H1 (cell line): ENCODE results near the gene C15orf62. TPM values are rescaled to one million over a fixed set of nuclear protein-coding genes. Genes with fewer than 3 reads are reported as not detected.

Source experiments
- CTCF ChIA-PET: fragments of 300-600 bp; sonication (Branson Sonifier 250); formaldehyde crosslinking; loops from one replicate; lab custom pipeline; 2021; ENCODE audit not compliant: partially characterized antibody; lab: Charles Lee
- POLR2A ChIA-PET: fragments of 300-600 bp; sonication (Branson Sonifier 250); formaldehyde crosslinking; loops from one replicate; lab custom pipeline; 2021; ENCODE audit warnings: inconsistent platforms; ENCODE audit not compliant: partially characterized antibody; lab: Charles Lee
- DNase-seq, 2 experiments: peaks; one replicate each; pipeline versions ENCODE4 v3.0.0 to v3.0.0-alpha.2; 2010 to 2022; ENCODE audit warnings: low spot score in 2 of 2, low read depth in 1 of 2, mixed read lengths in 1 of 2
- FAIRE-seq: peaks from 2 replicates; lab custom pipeline; 2011; peaks lifted over from hg19 to GRCh38; lab: Jason Lieb, UNC
- H2AFZ ChIP-seq: 2 replicates; pipeline ENCODE4 v1.8.1; 2012; ENCODE audit warnings: low read length, inconsistent platforms
- H2AK5ac ChIP-seq: 2 replicates; pipeline ENCODE4 v1.6.1; 2013; ENCODE audit warnings: low read depth, low read length
- H2BK120ac ChIP-seq: replicated peaks from 2 replicates; pipeline ENCODE3; 2013; ENCODE audit warnings: low read depth, low read length, inconsistent platforms
- H2BK12ac ChIP-seq: 2 replicates; pipeline ENCODE4 v1.6.1; 2013; ENCODE audit warnings: low read depth, low read length
- H2BK15ac ChIP-seq: 2 replicates; pipeline ENCODE4 v1.6.1; 2013; ENCODE audit warnings: low read length
- H2BK20ac ChIP-seq: 2 replicates; pipeline ENCODE4 v1.6.1; 2013; ENCODE audit warnings: low read length
- H2BK5ac ChIP-seq: 2 replicates; pipeline ENCODE4 v1.6.1; 2013; ENCODE audit warnings: low read depth, low read length
- H3K14ac ChIP-seq: 2 replicates; pipeline ENCODE4 v1.6.1; 2013; ENCODE audit warnings: inconsistent platforms; ENCODE audit not compliant: insufficient read length
- H3K18ac ChIP-seq: 2 replicates; pipeline ENCODE4 v1.6.1; 2013; ENCODE audit warnings: low read length; ENCODE audit errors: extremely low read depth
- H3K23ac ChIP-seq: 2 replicates; pipeline ENCODE4 v1.6.1; 2013; ENCODE audit warnings: inconsistent platforms; ENCODE audit not compliant: insufficient read length
- H3K23me2 ChIP-seq: 2 replicates; pipeline ENCODE4 v1.6.1; 2013; ENCODE audit warnings: low read depth, low read length
- H3K27ac ChIP-seq: 2 replicates; pipeline ENCODE4 v1.6.1; 2011; ENCODE audit warnings: low read depth, low read length, inconsistent platforms
- H3K27me3 ChIP-seq, 4 experiments: replicated peaks in 1 of 4; 1 replicate in 1 of 4; 2 replicates in 3 of 4; pipeline versions ENCODE4 v1.6.1 to v1.8.1; 2011 to 2013; ENCODE audit warnings: low read length in 3 of 4, mild to moderate bottlenecking in 3 of 4, inconsistent platforms in 2 of 4, mixed read lengths in 2 of 4, moderate library complexity in 1 of 4; ENCODE audit not compliant: control insufficient read depth in 3 of 4, insufficient read depth in 3 of 4; ENCODE audit errors: extremely low read depth in 1 of 4
- H3K36me3 ChIP-seq, 4 experiments: 2 replicates each; pipeline versions ENCODE4 v1.6.1 to v1.8.1; 2011 to 2013; ENCODE audit warnings: mild to moderate bottlenecking in 4 of 4, low read length in 3 of 4, moderate library complexity in 2 of 4, control low read depth in 1 of 4, inconsistent platforms in 1 of 4; ENCODE audit not compliant: insufficient read depth in 4 of 4, control insufficient read depth in 2 of 4
- H3K4ac ChIP-seq: replicated peaks from 2 replicates; pipeline ENCODE3; 2013; ENCODE audit warnings: low read length, low read depth, mixed read lengths, inconsistent platforms; ENCODE audit not compliant: insufficient read length
- H3K4me1 ChIP-seq, 4 experiments: replicated peaks in 1 of 4; 1 replicate in 1 of 4; 2 replicates in 3 of 4; pipeline versions ENCODE4 v1.6.1 to v1.8.1; 2011 to 2013; ENCODE audit warnings: low read length in 3 of 4, inconsistent platforms in 2 of 4, mixed read lengths in 1 of 4; ENCODE audit not compliant: insufficient read depth in 4 of 4, control insufficient read depth in 3 of 4
- H3K4me2 ChIP-seq, 2 experiments: 2 replicates each; pipeline versions ENCODE4 v1.6.1 to v1.8.1; 2011 to 2013; ENCODE audit warnings: low read depth in 2 of 2, low read length in 2 of 2, control low read depth in 1 of 2, inconsistent platforms in 1 of 2, mild to moderate bottlenecking in 1 of 2; ENCODE audit not compliant: insufficient read depth in 1 of 2
- H3K4me3 ChIP-seq, 4 experiments: fragments of 200-600, 300-600 bp in 1 of 4; sonication (generic), shearing (Covaris generic), sonication (Bioruptor Twin) in 1 of 4; 2 replicates each; pipeline versions ENCODE4 v1.5.1 to v1.8.1; 2011 to 2016; ENCODE audit warnings: low read length in 4 of 4, low read depth in 3 of 4, control low read depth in 2 of 4, inconsistent platforms in 2 of 4, mild to moderate bottlenecking in 2 of 4, mixed read lengths in 1 of 4, moderate library complexity in 1 of 4; ENCODE audit not compliant: insufficient read depth in 2 of 4; ENCODE audit errors: extremely low read depth in 1 of 4
- H3K56ac ChIP-seq: replicated peaks from 2 replicates; pipeline ENCODE3; 2013; ENCODE audit warnings: low read depth, mild to moderate bottlenecking, mixed read lengths, low read length, inconsistent platforms; ENCODE audit not compliant: insufficient read length
- H3K79me1 ChIP-seq: 2 replicates; pipeline ENCODE4 v1.6.1; 2013; ENCODE audit warnings: low read depth, low read length, control low read depth
- H3K79me2 ChIP-seq, 2 experiments: 2 replicates each; pipeline versions ENCODE4 v1.6.1 to v1.8.1; 2012 to 2013; ENCODE audit warnings: low read length in 2 of 2, mild to moderate bottlenecking in 2 of 2, inconsistent platforms in 1 of 2; ENCODE audit not compliant: insufficient read depth in 2 of 2, control insufficient read depth in 1 of 2
- H3K9ac ChIP-seq, 4 experiments: replicated peaks in 1 of 4; 1 replicate in 1 of 4; 2 replicates in 3 of 4; pipeline versions ENCODE4 v1.6.1 to v1.8.1; 2011 to 2013; ENCODE audit warnings: low read depth in 3 of 4, low read length in 3 of 4, control low read depth in 2 of 4, mild to moderate bottlenecking in 2 of 4, moderate library complexity in 2 of 4, inconsistent platforms in 1 of 4; ENCODE audit errors: extremely low read depth in 1 of 4
- H3K9me3 ChIP-seq, 2 experiments: 2 replicates each; pipeline versions ENCODE4 v1.6.1 to v1.8.1; 2012 to 2013; ENCODE audit warnings: mild to moderate bottlenecking in 2 of 2, moderate library complexity in 2 of 2, control low read depth in 1 of 2, inconsistent platforms in 1 of 2, low read depth in 1 of 2, low read length in 1 of 2, mixed read lengths in 1 of 2; ENCODE audit not compliant: insufficient read depth in 2 of 2
- H4K20me1 ChIP-seq, 2 experiments: replicated peaks in 1 of 2; 2 replicates each; pipeline versions ENCODE3 to v1.8.1; 2011 to 2013; ENCODE audit warnings: inconsistent platforms in 2 of 2, low read length in 2 of 2, mild to moderate bottlenecking in 1 of 2; ENCODE audit not compliant: insufficient read depth in 2 of 2, control insufficient read depth in 1 of 2
- H4K5ac ChIP-seq: 2 replicates; pipeline ENCODE4 v1.6.1; 2013; ENCODE audit warnings: low read length, low read depth, mixed read lengths, inconsistent platforms; ENCODE audit not compliant: insufficient read length
- H4K8ac ChIP-seq: 2 replicates; pipeline ENCODE4 v1.8.0; 2013; ENCODE audit warnings: mild to moderate bottlenecking, moderate library complexity, low read length, inconsistent platforms; ENCODE audit not compliant: insufficient read depth; ENCODE audit errors: extremely low read depth
- H4K91ac ChIP-seq: replicated peaks from 2 replicates; pipeline ENCODE3; 2013; ENCODE audit warnings: low read length, mixed read lengths, inconsistent platforms; ENCODE audit not compliant: insufficient read length
- WGBS, 2 experiments: shearing (Covaris generic) in 1 of 2; methylation state at CpG; one replicate each; pipeline versions ENCODE4 v1.1.6 to v1.1.7; 2013 to 2015; ENCODE audit warnings: low lambda C conversion rate in 2 of 2, mixed read lengths in 2 of 2, inconsistent platforms in 1 of 2, low coverage in 1 of 2, missing lambda C conversion rate in 1 of 2; ENCODE audit not compliant: insufficient replicate concordance in 2 of 2, insufficient coverage in 1 of 2, insufficient read length in 1 of 2; ENCODE audit errors: extremely low coverage in 1 of 2, missing lambda C conversion rate in 1 of 2; 5-methylcytosine and 5-hydroxymethylcytosine counted together
- polyA plus RNA-seq, 7 experiments: library from polyadenylated mRNA; depleted of rRNA in 3 of 7; stranded (reverse) in 5 of 7; unstranded in 2 of 7; fragments of >200 nt in 5 of 7; fragments of 200-250 nt in 2 of 7; gene quantifications; 1 replicate in 5 of 7; 2 replicates in 1 of 7; 4 replicates in 1 of 7; pipeline versions ENCODE4 v1.2.1 to v1.2.3, GENCODE V29; 2011 to 2013; ENCODE audit warnings: missing spikeins in 2 of 7, mixed read lengths in 2 of 7
- total RNA-seq: library from RNA; stranded (reverse); fragmentation: NEBNext Ultra II Directional; extraction: Animal tissue kit (Norgen Biotek cat#: 25700); gene quantifications from 2 replicates; pipeline ENCODE4 v1.2.1, GENCODE V29; 2021
- TF ChIP-seq, protein P1 (sequence below): IDR thresholded peaks from 2 replicates; pipeline ENCODE4 v1.6.1; 2011; ENCODE audit warnings: low read length, improper control_type of control experiment

C15orf62 gene
- total and polyA plus RNA-seq, 2 of the 8 experiments (the other 6 are each of a cell fraction or from before 2014, with no cell fraction given), result 0.06 to 0.56 TPM

GRCh38 chr15:40736575-40736974 is 33.2 kb upstream of the C15orf62 start:
- POLR2A ChIA-PET, result interaction anchor here (0.6 to 2.6 kb wide), 5 partner anchors 10 to 165 kb away, joined by 3 to 11 read pairs (median 5); partner anchors contain the start of genes RAD51 and SPINT1
- DNase-seq, result no peak
- no peaks in the 10 kb centered on the region for H3K27me3 ChIP-seq
- no peak overlapping the region for H2BK15ac ChIP-seq
- CTCF ChIA-PET, result interaction anchor here (0.6 to 1.9 kb wide), 5 partner anchors 10 to 157 kb away, joined by 3 to 6 read pairs (median 3); partner anchors contain the start of gene VPS18
- no peak overlapping the region for H4K5ac ChIP-seq
- H2AK5ac ChIP-seq, result no peak overlapping the region
- no peak overlapping the region for H3K18ac ChIP-seq
- H3K4me3 ChIP-seq, result no peak overlapping the region
- H3K23ac ChIP-seq, result no peak overlapping the region
- H4K8ac ChIP-seq, result no peak overlapping the region
- H3K56ac ChIP-seq, result no peak overlapping the region
- H3K79me1 ChIP-seq, result no peaks in the 10 kb centered on the region
- no peak overlapping the region for H3K9ac ChIP-seq
- H3K23me2 ChIP-seq, result no peaks in the 10 kb centered on the region
- no peak overlapping the region for H4K91ac ChIP-seq
- H3K9me3 ChIP-seq, result no peaks in the 10 kb centered on the region
- no peak overlapping the region for H3K4ac ChIP-seq
- H3K14ac ChIP-seq, result no peak overlapping the region
- TF ChIP-seq, protein P1, sequence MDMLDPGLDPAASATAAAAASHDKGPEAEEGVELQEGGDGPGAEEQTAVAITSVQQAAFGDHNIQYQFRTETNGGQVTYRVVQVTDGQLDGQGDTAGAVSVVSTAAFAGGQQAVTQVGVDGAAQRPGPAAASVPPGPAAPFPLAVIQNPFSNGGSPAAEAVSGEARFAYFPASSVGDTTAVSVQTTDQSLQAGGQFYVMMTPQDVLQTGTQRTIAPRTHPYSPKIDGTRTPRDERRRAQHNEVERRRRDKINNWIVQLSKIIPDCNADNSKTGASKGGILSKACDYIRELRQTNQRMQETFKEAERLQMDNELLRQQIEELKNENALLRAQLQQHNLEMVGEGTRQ, result no peak
- WGBS, 2 experiments, result 90% methylated on average over 4 of the region's 4 CpGs; no CpG with 5 or more reads in 1 of the 2 experiments
- H3K36me3 ChIP-seq, result peaks cover 3 to 47% (median 28%) of the 10 kb centered on the region in 4 experiments; a peak in 6 of 8 replicates
- H4K20me1 ChIP-seq, result peaks cover 0 to 1% of the 10 kb centered on the region in 2 experiments
- H2BK5ac ChIP-seq, result no peak overlapping the region
- H2BK12ac ChIP-seq, result no peak overlapping the region
- H3K27ac ChIP-seq, result no peak overlapping the region
- no peak overlapping the region for H2BK120ac ChIP-seq
- FAIRE-seq, result no peak
- H3K79me2 ChIP-seq, result no peaks in the 10 kb centered on the region
- H3K4me2 ChIP-seq, result no peak overlapping the region
- peaks cover 12 to 18% (median 17%) of the 10 kb centered on the region in 4 experiments for H3K4me1 ChIP-seq
- no peak overlapping the region for H2BK20ac ChIP-seq
- no peak overlapping the region for H2AFZ ChIP-seq
